Stimulated activated naive CD8-positive, alpha-beta T cell treated with anti-CD3 and anti-CD28 coated beads, Interleukin-15, amount 100 ng/mL, for 72 hours (primary cell): ENCODE measurements around the gene NHS.
A peak's percentile ranks its signal among the peaks of the same experiment; 100 is the strongest.

Experiments used
- ATAC-seq: fragments of 150-1000 bp; cut with Tn5 transposase; 2 replicates; pipeline ENCODE4 v1.10.0; 2021; ENCODE audit warnings: mild to moderate bottlenecking, moderate library complexity
- DNase-seq, 2 donors: peaks; one replicate each; pipeline ENCODE4 v3.0.0; 2021 to 2022
- H3K27ac Mint-ChIP-seq, 2 donors: one replicate each; pipeline ENCODE4 v1.8.0; 2022; ENCODE audit warnings: mild to moderate bottlenecking in 2 of 2, mixed read lengths in 2 of 2, moderate library complexity in 2 of 2
- H3K27me3 Mint-ChIP-seq: one replicate; pipeline ENCODE4 v1.8.0; 2022; ENCODE audit warnings: mixed read lengths
- H3K4me1 Mint-ChIP-seq: one replicate; pipeline ENCODE4 v1.8.0; 2022; ENCODE audit warnings: mild to moderate bottlenecking, mixed read lengths
- H3K4me3 Mint-ChIP-seq, 2 donors: one replicate each; pipeline ENCODE4 v1.8.0; 2022; ENCODE audit warnings: mild to moderate bottlenecking in 2 of 2, mixed read lengths in 2 of 2, moderate library complexity in 1 of 2
- H3K9me3 Mint-ChIP-seq, 2 donors: one replicate each; pipeline ENCODE4 v1.8.0; 2022; ENCODE audit warnings: mixed read lengths in 2 of 2

The NHS gene

DNA sequence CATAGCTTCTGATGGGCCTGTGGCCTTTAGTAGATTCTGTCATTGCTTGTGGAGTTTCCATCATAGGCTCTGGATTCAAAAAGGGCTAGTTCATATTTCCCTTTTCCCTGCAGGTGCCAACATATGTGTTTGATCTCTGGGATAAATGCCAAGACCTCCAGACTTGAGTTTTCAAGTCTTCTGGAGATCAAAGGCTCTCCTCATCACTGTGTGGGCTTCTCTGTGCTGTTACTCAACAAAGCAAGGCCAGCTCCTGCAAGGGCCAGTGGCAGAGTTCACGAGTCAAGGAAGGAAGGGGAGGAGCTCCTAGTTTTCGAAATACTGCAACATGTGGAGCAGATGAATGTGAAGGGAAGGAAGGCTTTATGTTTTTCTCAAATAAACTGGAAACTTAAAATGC lies 299.6 kb downstream of the NHS start:
- Mint-ChIP-seq H3K27me3 (no peaks in the 10 kb centered on the region), H3K9me3 (peaks cover 0 to 5% of the 10 kb centered on the region in 2 donors), H3K27ac (no peak overlapping the region), H3K4me1 (peaks cover 38% of the 10 kb centered on the region), H3K4me3 (no peak overlapping the region)
- DNase-seq (no peak), ATAC-seq (no peak)

GRCh38 chrX:17679261-17679660 lies 304.3 kb downstream of the NHS start:
- Mint-ChIP-seq H3K4me3 (no peak overlapping the region), H3K4me1 (peaks cover 67% of the 10 kb centered on the region), H3K9me3 (no peaks in the 10 kb centered on the region), H3K27me3 (no peaks in the 10 kb centered on the region), H3K27ac (no peak overlapping the region)
- no peak for ATAC-seq
- DNase-seq: no peak

- Mint-ChIP-seq H3K27ac (no peak overlapping the region), H3K4me3 (no peak overlapping the region)
- no peak for ATAC-seq
Measured at GRCh38 chrX:17679820-17680219, 304.8 kb downstream of the NHS start.

DNA sequence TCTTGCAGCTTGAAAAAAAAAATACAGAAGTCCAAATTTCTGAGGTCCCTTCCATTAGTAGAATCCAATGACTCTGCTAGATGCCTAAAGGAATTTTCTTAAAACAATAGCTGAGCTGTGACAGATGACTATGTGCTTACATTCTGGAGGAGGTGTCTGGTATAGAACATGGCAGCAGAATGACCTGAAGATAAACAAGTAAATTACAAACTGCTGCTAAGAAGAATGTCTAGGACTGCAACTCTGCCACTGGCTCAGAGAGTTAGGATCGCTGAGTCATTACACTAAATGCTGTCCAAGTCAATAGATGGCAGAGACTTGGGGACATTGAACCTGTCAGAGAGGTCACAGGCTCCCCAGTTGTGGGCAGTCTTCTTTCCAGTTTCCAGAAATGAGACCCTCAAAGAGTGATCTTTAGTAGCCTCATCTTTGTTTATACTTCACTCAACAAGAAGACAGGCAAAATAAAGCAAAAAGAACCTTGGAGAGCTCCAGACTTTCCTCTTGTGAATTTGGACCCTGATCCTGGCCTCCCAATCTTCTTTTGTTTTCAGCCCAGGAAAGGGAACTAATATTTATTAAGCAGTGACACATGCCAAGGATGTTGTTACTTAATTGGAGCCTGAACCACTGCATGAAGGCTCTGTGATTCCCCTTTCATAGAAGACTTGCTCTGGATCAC lies 305.9 kb downstream of the NHS start:
- H3K9me3 Mint-ChIP-seq: no peaks in the 10 kb centered on the region
- no peaks in the 10 kb centered on the region for H3K27me3 Mint-ChIP-seq
- H3K27ac Mint-ChIP-seq: no peak overlapping the region
- H3K4me3 Mint-ChIP-seq: no peak overlapping the region
- H3K4me1 Mint-ChIP-seq: peaks cover 67% of the 10 kb centered on the region
- ATAC-seq (no peak), DNase-seq (no peak)

More at GRCh38 chrX:17679820-17680219, 304.8 kb downstream of the NHS start:
- Mint-ChIP-seq H3K27me3 (no peaks in the 10 kb centered on the region), H3K4me1 (peaks cover 67% of the 10 kb centered on the region), H3K9me3 (no peaks in the 10 kb centered on the region)
- DNase-seq: no peak

GRCh38 chrX:17682259-17682658 lies 307.3 kb downstream of the NHS start:
- Mint-ChIP-seq H3K27ac (peak overlapping the region; percentile 76 to 88), H3K4me1 (peaks cover 67% of the 10 kb centered on the region)
- ATAC-seq: peak; percentile 98

DNA sequence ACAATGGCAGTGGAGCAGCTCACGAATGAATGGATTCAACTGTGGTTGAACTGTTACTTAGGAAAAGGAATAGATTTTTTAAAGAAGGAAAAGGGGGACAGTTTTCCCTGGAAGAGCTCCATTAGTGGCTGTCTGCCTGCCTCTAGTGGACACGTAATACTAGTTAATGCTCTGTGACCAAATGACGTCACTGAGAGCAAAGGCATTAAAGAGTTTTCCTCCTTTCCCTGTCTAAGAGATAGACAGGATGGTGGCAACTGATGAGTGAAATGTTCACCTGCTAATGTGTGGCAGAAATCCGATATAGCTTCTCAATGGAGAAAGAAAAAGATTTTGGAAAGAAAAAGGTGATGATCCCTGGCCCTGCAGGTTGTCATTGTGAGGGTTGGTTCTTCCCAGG lies 310.0 kb downstream of the NHS start:
- ATAC-seq (no peak), DNase-seq (no peak)
- Mint-ChIP-seq H3K9me3 (no peaks in the 10 kb centered on the region), H3K4me1 (peaks cover 57% of the 10 kb centered on the region), H3K4me3 (no peak overlapping the region), H3K27me3 (no peaks in the 10 kb centered on the region), H3K27ac (no peak overlapping the region)

More at GRCh38 chrX:17682259-17682658, 307.3 kb downstream of the NHS start:
- peak; percentile 15 to 53 for DNase-seq
- Mint-ChIP-seq H3K9me3 (no peaks in the 10 kb centered on the region), H3K27me3 (no peaks in the 10 kb centered on the region), H3K4me3 (peak overlapping the region; percentile 67 to 78)

DNA sequence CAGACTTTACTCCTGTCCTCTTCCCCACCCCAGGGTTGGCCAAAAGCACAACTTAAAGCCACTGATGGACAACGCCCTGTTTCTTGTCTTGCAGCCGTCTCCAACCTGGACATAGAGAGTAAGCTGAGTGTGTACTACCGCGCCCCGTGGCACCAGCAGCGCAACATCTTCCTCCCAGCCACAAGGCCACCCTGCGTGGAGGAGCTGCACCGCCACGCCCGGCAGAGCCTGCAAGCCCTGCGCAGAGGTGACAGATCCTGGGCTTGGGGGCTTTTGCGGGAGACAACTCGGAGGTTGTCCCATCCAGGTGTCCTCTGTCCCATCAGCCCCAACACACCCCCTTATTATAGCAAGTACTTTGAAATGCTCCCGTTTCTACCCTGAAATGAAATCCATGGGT lies 312.6 kb downstream of the NHS start:
- no peak overlapping the region for H3K4me3 Mint-ChIP-seq
- no peak overlapping the region for H3K27ac Mint-ChIP-seq
- H3K4me1 Mint-ChIP-seq: peaks cover 36% of the 10 kb centered on the region
- no peaks in the 10 kb centered on the region for H3K9me3 Mint-ChIP-seq
- ATAC-seq (no peak), DNase-seq (no peak)
- no peaks in the 10 kb centered on the region for H3K27me3 Mint-ChIP-seq

GRCh38 chrX:17689971-17690409 lies 315.0 kb downstream of the NHS start:
- H3K27ac Mint-ChIP-seq: peak overlapping the region in 1 of 2 donors; percentile 73
- DNase-seq (peak; percentile 29 to 43), ATAC-seq (peak; percentile 78)
- no peaks in the 10 kb centered on the region for H3K27me3 Mint-ChIP-seq
- no peak overlapping the region for H3K4me3 Mint-ChIP-seq
- H3K9me3 Mint-ChIP-seq: no peaks in the 10 kb centered on the region
- H3K4me1 Mint-ChIP-seq: peaks cover 17% of the 10 kb centered on the region

GRCh38 chrX:17692709-17693346 lies 317.8 kb downstream of the NHS start:
- Mint-ChIP-seq H3K27ac (no peak overlapping the region), H3K9me3 (no peaks in the 10 kb centered on the region)

DNA sequence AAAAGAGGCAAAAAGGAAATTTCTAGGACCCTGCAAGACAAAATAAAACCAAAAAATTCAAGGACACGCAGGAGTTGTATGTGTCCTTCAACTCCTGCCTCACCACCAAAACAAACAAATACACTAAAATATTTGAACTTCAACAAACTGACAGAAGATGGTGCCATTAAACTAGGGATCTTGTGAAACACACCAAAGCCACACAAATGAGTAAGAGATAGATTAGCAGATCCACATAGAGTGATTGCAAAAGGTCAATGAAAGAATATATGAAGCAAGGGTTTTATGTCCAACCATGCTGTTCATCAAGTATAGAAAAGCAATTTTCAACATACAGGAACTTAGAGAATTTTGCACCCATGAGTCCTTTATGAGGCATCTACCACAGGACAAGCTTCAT lies 322.2 kb downstream of the NHS start:
- Mint-ChIP-seq H3K4me3 (no peak overlapping the region), H3K4me1 (no peaks in the 10 kb centered on the region), H3K27ac (no peak overlapping the region), H3K9me3 (no peaks in the 10 kb centered on the region), H3K27me3 (no peaks in the 10 kb centered on the region)
- DNase-seq (no peak), ATAC-seq (no peak)

More at GRCh38 chrX:17692709-17693346, 317.8 kb downstream of the NHS start:
- DNase-seq (no peak), ATAC-seq (peak; percentile 83)
- H3K27me3 Mint-ChIP-seq: no peaks in the 10 kb centered on the region
- H3K4me1 Mint-ChIP-seq: peaks cover 17% of the 10 kb centered on the region
- no peak overlapping the region for H3K4me3 Mint-ChIP-seq

GRCh38 chrX:17700976-17701375 lies 326.0 kb downstream of the NHS start:
- Mint-ChIP-seq H3K9me3 (no peaks in the 10 kb centered on the region), H3K4me3 (no peak overlapping the region), H3K27ac (no peak overlapping the region), H3K27me3 (no peaks in the 10 kb centered on the region), H3K4me1 (no peaks in the 10 kb centered on the region)
- ATAC-seq (no peak), DNase-seq (no peak)

- ATAC-seq (no peak), DNase-seq (no peak)
- Mint-ChIP-seq H3K4me3 (no peak overlapping the region), H3K9me3 (no peaks in the 10 kb centered on the region), H3K27ac (no peak overlapping the region), H3K27me3 (no peaks in the 10 kb centered on the region), H3K4me1 (no peaks in the 10 kb centered on the region)
Measured at GRCh38 chrX:17703201-17703600, 328.2 kb downstream of the NHS start.

GRCh38 chrX:17705211-17705610 lies 330.2 kb downstream of the NHS start:
- no peaks in the 10 kb centered on the region for H3K27me3 Mint-ChIP-seq
- H3K27ac Mint-ChIP-seq: no peak overlapping the region
- no peak for DNase-seq
- no peak for ATAC-seq
- no peak overlapping the region for H3K4me3 Mint-ChIP-seq
- H3K4me1 Mint-ChIP-seq: no peaks in the 10 kb centered on the region
- no peaks in the 10 kb centered on the region for H3K9me3 Mint-ChIP-seq

- DNase-seq: no peak
Measured at GRCh38 chrX:17706676-17707075, 331.7 kb downstream of the NHS start.

GRCh38 chrX:17707731-17708130 lies 332.7 kb downstream of the NHS start:
- Mint-ChIP-seq H3K27me3 (no peaks in the 10 kb centered on the region), H3K27ac (peak overlapping the region in 1 of 2 donors; percentile 49), H3K4me1 (peaks cover 5% of the 10 kb centered on the region), H3K4me3 (no peak overlapping the region), H3K9me3 (no peaks in the 10 kb centered on the region)
- ATAC-seq (no peak), DNase-seq (no peak)

More at GRCh38 chrX:17706676-17707075, 331.7 kb downstream of the NHS start:
- ATAC-seq: no peak
- Mint-ChIP-seq H3K27ac (no peak overlapping the region), H3K9me3 (no peaks in the 10 kb centered on the region), H3K27me3 (no peaks in the 10 kb centered on the region), H3K4me3 (no peak overlapping the region), H3K4me1 (peaks cover 5% of the 10 kb centered on the region)

GRCh38 chrX:17710871-17711301 lies 335.9 kb downstream of the NHS start:
- no peak overlapping the region for H3K27ac Mint-ChIP-seq
- no peaks in the 10 kb centered on the region for H3K9me3 Mint-ChIP-seq
- H3K4me3 Mint-ChIP-seq: no peak overlapping the region
- no peak for DNase-seq
- H3K4me1 Mint-ChIP-seq: peaks cover 5% of the 10 kb centered on the region
- no peaks in the 10 kb centered on the region for H3K27me3 Mint-ChIP-seq
- no peak for ATAC-seq
